SK-N-MC (cell line): ENCODE results near the gene HSD17B1.
"Not testable (repeated sequence)": the region's sequence is repeated elsewhere in the genome, so short reads cannot be mapped to it uniquely, and the experiment has no call there.

ENCODE experiments used
- EZH2 ChIP-seq: fragments of 200-600 bp; sonication (generic); IDR thresholded peaks from one replicate; pipeline ENCODE4 v1.6.1; 2017; ENCODE audit warnings: antibody characterized with exemption
- FOXP2 ChIP-seq: optimal IDR thresholded peaks from 2 replicates; pipeline ENCODE3; 2011; ENCODE audit warnings: mild to moderate bottlenecking, moderate library complexity; ENCODE audit not compliant: insufficient read depth; ENCODE audit errors: extremely low read length, control extremely low read depth
- POLR2AphosphoS5 ChIP-seq: IDR thresholded peaks from 2 replicates; pipeline ENCODE4 v1.6.1; 2012; ENCODE audit warnings: mild to moderate bottlenecking, low read depth, low read length, borderline replicate concordance

DNA sequence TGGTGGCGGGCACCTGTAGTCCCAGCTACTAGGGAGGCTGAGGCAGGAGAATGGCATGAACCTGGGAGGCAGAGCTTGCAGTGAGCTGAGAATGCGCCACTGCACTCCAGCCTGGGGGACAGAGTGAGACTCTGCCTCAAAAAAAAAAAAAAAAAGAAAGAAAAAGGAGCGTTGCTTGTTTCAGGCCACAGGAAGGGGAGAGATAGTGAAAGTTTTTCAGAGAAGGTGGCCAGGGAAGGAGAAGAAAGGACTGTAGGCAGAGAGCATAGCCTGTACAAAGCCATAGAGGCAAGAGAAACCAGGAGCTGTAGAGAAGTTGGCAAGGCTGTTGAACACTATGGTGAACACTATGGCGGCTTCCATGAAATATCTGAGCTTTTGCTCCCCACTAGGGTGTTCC lies 12.2 kb upstream of the HSD17B1 start:
- not testable (repeated sequence) for TF ChIP-seq POLR2AphosphoS5, EZH2, FOXP2
